HG03575 (cell line): ENCODE results near the gene GSTK1.
"Not testable (repeated sequence)": the region's sequence is repeated elsewhere in the genome, so short reads cannot be mapped to it uniquely, and the experiment has no call there.

Experiments
- ATAC-seq: cut with Tn5 transposase; IDR thresholded peaks from one replicate; pipeline ENCODE4 v1.9.1; 2021; ENCODE audit not compliant: unreplicated experiment, insufficient number of reproducible peaks, low FRiP score; ENCODE audit errors: extremely low read depth

GSTK1 gene

GRCh38 chr7:143263266-143264195, at the start of gene GSTK1:
GSTK1 (plus strand) TSS chr7:143263441; CDS start chr7:143263514, 73 bp downstream.
- peak; percentile 89 for ATAC-seq

- not testable (repeated sequence) for ATAC-seq
Observed at GRCh38 chr7:143213478-143213877, 49.8 kb upstream of the GSTK1 start.

GRCh38 chr7:143214789-143215679, 48.2 kb upstream of the GSTK1 start:
- ATAC-seq, result peak; percentile 96

GRCh38 chr7:143216151-143216550, 47.1 kb upstream of the GSTK1 start:
- ATAC-seq, result no peak

GRCh38 chr7:143216686-143217085, 46.6 kb upstream of the GSTK1 start:
- no peak for ATAC-seq

- no peak for ATAC-seq
Observed at GRCh38 chr7:143217806-143218205, 45.4 kb upstream of the GSTK1 start.

GRCh38 chr7:143221286-143221685, 42.0 kb upstream of the GSTK1 start:
- ATAC-seq, result no peak

- no peak for ATAC-seq
Observed at GRCh38 chr7:143221737-143222136, 41.5 kb upstream of the GSTK1 start, which contains the start of gene TAS2R40. TAS2R40 (plus strand) TSS chr7:143222037; CDS start chr7:143222079, 42 bp downstream.

GRCh38 chr7:143222782-143223181, 40.5 kb upstream of the GSTK1 start:
- no peak for ATAC-seq

- no peak for ATAC-seq
Observed at GRCh38 chr7:143223784-143224183, 39.5 kb upstream of the GSTK1 start.

GRCh38 chr7:143225047-143225446, 38.2 kb upstream of the GSTK1 start:
- ATAC-seq, result no peak

- ATAC-seq, result no peak
Observed at GRCh38 chr7:143227806-143228205, 35.4 kb upstream of the GSTK1 start.

GRCh38 chr7:143229054-143229790, 34.0 kb upstream of the GSTK1 start:
- ATAC-seq, result no peak

- ATAC-seq, result no peak
Observed at GRCh38 chr7:143230602-143231457, 32.4 kb upstream of the GSTK1 start.

- no peak for ATAC-seq
Observed at GRCh38 chr7:143233816-143234532, 29.3 kb upstream of the GSTK1 start.

- ATAC-seq, result no peak
Observed at GRCh38 chr7:143234533-143234875, 28.7 kb upstream of the GSTK1 start.

- ATAC-seq, result no peak
Observed at GRCh38 chr7:143235561-143235960, 27.7 kb upstream of the GSTK1 start.
